Fibroblast of villous mesenchyme (primary cell): Measurements from ENCODE around the gene RPS6KA3. TPM values are rescaled to one million over a fixed set of nuclear protein-coding genes. Genes with fewer than 3 reads are reported as not detected.

Experiments
- DNase-seq: peaks from one replicate; pipeline ENCODE4 v3.0.0-alpha.2; 2010; ENCODE audit warnings: low read depth
- H3K4me3 ChIP-seq: 2 replicates; pipeline ENCODE4 v1.5.1; 2011; ENCODE audit warnings: low read depth, mild to moderate bottlenecking, low read length
- total RNA-seq: library from RNA; depleted of rRNA; stranded (reverse); fragments of >200 nt; gene quantifications from 2 replicates; pipeline ENCODE4 v1.2.3, GENCODE V29; 2012
- TF ChIP-seq, protein P1 (sequence below): IDR thresholded peaks from 2 replicates; pipeline ENCODE4 v1.5.1; 2012; ENCODE audit warnings: low read depth, mild to moderate bottlenecking, low read length; ENCODE audit not compliant: insufficient read depth

RPS6KA3 gene
- total RNA-seq, 1 donor = 53.5 TPM

DNA sequence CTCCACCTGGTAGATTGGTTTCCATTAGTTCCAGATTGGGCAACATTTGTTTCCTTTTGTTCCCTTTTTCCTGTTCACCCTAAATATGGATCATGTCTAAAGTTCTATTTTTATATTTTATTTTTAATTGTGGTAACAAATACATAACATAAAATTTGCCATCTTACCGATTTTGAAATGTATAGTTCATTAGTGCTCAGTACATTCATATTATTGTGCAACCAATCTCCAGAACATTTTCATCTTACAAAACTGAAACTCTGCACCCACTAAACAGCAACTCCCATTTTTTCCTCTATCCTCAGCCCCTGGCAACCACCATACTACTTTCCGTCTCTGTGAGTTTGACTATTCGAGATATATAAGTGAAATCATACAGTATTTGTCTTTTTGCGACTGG lies 14.2 kb upstream of the RPS6KA3 start:
- no peak for DNase-seq
- TF ChIP-seq, protein P1, sequence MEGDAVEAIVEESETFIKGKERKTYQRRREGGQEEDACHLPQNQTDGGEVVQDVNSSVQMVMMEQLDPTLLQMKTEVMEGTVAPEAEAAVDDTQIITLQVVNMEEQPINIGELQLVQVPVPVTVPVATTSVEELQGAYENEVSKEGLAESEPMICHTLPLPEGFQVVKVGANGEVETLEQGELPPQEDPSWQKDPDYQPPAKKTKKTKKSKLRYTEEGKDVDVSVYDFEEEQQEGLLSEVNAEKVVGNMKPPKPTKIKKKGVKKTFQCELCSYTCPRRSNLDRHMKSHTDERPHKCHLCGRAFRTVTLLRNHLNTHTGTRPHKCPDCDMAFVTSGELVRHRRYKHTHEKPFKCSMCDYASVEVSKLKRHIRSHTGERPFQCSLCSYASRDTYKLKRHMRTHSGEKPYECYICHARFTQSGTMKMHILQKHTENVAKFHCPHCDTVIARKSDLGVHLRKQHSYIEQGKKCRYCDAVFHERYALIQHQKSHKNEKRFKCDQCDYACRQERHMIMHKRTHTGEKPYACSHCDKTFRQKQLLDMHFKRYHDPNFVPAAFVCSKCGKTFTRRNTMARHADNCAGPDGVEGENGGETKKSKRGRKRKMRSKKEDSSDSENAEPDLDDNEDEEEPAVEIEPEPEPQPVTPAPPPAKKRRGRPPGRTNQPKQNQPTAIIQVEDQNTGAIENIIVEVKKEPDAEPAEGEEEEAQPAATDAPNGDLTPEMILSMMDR = no peak
- no peak overlapping the region for H3K4me3 ChIP-seq

DNA sequence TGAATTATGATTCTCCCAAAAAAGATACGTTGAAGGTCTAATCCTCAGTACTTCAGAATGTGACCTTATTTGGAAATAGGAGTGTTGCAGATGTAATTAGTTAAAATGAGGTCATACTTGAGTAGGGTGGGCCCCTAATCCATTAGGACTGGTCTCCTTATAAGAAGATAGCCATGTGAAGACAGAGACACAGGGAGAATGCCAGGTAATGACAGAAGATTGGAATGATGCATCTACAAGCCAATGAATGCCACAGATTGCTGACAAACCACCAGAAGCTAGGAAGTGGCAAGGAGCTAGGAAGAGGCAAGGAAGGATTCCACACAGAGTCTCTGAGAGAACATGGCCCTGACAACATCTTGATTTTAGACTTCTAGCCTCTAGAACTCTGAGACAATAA lies 7.4 kb upstream of the RPS6KA3 start:
- DNase-seq = no peak
- TF ChIP-seq, protein P1 = no peak
- H3K4me3 ChIP-seq = no peak overlapping the region

DNA sequence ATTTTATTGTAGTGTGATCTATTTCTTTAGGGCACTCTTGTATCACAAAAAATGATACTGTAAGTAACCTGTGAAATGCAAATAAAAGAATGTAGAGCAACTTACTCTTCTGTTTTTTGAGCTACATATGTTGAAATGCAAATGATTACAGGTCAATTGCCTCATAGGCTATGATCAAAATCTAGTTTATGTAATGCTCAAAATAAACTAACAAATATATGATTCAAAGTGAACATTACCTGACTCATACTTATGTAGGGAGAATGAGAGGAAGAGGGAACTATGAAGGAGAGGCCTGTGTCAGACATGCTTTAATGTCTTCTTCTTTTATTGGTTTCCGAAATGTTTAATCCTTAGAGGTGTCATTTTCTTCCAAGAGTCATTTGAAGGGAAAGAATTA lies 5.0 kb upstream of the RPS6KA3 start:
- DNase-seq = no peak
- TF ChIP-seq, protein P1 = no peak
- no peak overlapping the region for H3K4me3 ChIP-seq

DNA sequence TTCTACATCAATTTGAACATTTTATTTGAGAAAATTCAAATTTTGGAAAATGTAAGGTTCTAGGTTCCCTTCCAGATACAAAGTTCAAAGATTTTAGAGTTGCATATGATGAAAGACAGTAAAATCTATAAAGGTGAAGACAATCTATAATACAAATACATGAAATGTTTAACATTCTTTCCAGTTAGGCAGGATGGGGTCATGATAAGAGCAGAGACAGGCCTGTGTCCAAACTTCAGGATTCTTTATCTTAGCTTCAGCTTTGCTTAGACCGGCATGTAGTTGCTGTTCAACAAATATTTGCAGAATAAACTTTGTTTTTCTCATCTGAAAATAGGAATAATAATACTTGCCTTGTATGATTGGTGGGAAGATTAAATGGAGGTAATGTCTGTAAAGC lies 4.5 kb upstream of the RPS6KA3 start:
- H3K4me3 ChIP-seq = no peak overlapping the region
- TF ChIP-seq, protein P1 = no peak
- DNase-seq = no peak

DNA sequence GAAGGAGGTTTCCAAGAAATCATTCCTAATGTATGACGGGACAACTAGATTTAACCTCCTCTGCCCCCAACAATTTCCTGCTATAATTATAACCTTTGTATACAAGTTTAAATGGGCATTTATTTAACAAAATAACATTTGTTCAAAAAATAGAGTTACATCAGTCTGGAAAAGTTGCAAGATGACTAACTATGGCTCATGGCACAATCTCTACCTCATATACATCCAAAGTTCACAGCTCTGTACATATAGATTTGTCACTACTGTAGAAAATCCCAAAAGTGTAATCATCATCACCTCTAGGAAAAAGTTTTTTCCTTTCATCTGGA lies 3.8 kb upstream of the RPS6KA3 start:
- DNase-seq = no peak
- TF ChIP-seq, protein P1 = no peak
- H3K4me3 ChIP-seq = no peak overlapping the region

DNA sequence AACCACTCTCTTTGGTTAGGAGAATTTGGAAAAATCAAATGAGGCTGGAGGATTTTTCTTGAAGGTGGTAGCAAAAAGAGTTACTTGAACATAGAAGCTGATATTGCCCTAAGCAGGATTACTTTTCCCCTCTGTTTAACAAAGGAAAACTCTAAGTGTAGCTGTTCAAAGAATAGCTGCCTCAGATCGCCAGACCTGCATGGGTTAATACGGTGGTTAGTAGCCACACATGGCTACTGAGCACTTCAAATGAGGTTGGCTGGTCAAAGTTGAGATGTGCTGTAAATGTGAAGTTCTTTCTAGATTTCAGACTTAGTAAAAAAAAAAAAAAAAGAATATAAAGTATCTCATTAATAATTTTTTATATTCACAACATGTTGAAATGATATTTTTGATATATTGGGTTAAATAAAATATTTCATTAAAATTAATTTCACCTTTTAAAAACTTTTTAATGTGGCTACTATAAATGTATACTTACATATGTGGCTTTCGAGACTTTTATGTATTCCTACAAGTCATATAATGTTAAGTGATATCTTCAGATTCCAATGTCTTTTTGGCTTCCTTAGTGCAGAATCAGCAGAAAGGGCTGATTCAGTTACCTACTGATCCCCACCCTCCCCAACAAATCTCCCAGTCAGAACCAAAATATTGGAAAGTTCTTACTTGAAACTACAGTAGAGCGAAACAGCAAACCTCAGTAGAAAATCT lies 3.3 kb upstream of the RPS6KA3 start:
- H3K4me3 ChIP-seq = no peak overlapping the region
- DNase-seq = no peak
- TF ChIP-seq, protein P1 = no peak
